HuH-7.5 (cell line): ENCODE measurements around the gene IL21R.

Source experiments
- DNase-seq: peaks from one replicate; pipeline ENCODE4 v3.0.0; 2011; ENCODE audit warnings: low spot score

The IL21R gene

GRCh38 chr16:27401768-27402568, at the start of gene IL21R:
Gene IL21R, plus strand, starts transcription at chr16:27402174. Its CDS starts 27,898 bp downstream, at chr16:27430072.
- no peak for DNase-seq

GRCh38 chr16:27353853-27354252, 48.1 kb upstream of the IL21R start:
- DNase-seq, result no peak

DNA sequence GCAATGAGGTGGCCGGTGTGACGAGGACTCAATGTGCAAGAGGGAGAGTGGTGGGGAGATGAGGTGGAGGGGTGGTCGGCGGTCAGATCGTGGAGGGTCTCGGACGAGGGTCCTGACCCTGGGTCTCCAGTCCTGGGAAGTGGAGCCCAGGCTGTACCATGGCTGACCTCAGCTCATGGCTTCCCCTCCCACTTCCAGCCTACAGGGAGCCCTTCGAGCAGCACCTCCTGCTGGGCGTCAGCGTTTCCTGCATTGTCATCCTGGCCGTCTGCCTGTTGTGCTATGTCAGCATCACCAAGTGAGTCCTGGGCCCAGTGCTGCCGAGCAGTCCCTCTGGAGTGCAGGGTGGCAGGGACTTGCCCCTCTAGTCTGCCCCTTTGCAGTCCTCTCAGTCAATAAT, 46.4 kb upstream of the IL21R start:
- DNase-seq, result peak; percentile 16

DNA sequence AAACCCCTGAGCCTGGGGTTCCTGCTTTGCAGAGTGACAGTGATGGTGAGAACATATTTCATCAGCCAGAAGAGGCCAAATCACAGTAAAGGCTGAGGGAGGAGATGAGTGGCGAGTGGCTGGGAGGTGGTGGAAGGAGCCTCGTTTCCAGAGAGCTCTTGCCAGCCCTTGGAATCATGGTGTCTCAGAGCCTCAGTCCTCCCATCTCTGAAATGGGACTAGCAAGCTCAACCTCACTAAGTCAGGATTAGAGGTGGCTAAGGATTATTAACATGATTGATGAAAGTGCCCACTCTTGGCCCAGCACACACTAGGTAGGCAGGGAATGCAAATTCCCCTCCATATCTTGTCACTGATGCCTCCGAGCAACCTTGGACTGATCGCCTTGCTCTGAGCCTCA, 45.2 kb upstream of the IL21R start:
- no peak for DNase-seq

GRCh38 chr16:27359051-27359450, 42.9 kb upstream of the IL21R start:
- no peak for DNase-seq

DNA sequence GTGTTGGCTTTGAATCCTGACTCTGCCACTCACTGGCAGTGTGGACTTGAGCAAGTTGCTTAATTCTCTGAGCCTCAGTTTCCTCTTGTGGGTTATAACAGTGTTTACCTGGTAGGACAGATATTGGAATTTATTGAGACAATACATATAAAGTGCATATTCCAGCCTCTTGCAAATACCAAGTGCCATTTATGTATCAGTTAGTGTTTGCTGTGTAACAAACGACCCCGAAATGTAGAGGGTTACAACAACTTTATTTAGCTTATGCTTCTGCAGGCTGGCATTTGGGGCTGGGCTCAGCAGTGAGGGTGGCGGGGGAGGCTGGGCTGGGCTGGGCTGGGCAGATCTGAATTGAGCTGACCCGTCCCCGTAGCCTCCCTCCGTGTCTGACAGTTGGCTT, 42.4 kb upstream of the IL21R start:
- no peak for DNase-seq

DNA sequence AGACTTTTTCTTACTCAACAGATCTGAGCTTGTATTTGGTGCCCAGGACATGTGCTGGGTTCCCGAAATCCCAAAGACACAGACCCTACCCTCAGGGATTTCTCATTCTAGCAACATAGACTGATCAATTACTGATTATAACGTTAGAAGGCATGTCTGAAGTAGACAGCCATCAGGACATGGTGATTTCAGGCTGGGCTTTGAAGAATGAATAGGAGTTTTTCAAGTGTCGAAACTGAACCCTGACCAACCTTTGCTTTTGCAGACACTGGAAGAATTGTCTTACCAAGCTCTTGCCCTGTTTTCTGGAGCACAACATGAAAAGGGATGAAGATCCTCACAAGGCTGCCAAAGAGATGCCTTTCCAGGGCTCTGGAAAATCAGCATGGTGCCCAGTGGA, 40.0 kb upstream of the IL21R start:
- no peak for DNase-seq

- DNase-seq, result no peak
Measured at GRCh38 chr16:27362570-27363245, 39.3 kb upstream of the IL21R start.

GRCh38 chr16:27363246-27363632, 38.7 kb upstream of the IL21R start:
- no peak for DNase-seq

DNA sequence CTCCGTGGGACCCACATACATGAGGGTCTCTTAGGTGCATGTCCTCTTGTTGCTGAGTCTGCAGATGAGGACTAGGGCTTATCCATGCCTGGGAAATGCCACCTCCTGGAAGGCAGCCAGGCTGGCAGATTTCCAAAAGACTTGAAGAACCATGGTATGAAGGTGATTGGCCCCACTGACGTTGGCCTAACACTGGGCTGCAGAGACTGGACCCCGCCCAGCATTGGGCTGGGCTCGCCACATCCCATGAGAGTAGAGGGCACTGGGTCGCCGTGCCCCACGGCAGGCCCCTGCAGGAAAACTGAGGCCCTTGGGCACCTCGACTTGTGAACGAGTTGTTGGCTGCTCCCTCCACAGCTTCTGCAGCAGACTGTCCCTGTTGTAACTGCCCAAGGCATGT, 38.2 kb upstream of the IL21R start:
- no peak for DNase-seq

GRCh38 chr16:27364493-27365141, 37.4 kb upstream of the IL21R start:
- peak; percentile 67 for DNase-seq

GRCh38 chr16:27365142-27366089, 36.6 kb upstream of the IL21R start:
- no peak for DNase-seq

GRCh38 chr16:27366687-27367460, 35.1 kb upstream of the IL21R start:
- no peak for DNase-seq

DNA sequence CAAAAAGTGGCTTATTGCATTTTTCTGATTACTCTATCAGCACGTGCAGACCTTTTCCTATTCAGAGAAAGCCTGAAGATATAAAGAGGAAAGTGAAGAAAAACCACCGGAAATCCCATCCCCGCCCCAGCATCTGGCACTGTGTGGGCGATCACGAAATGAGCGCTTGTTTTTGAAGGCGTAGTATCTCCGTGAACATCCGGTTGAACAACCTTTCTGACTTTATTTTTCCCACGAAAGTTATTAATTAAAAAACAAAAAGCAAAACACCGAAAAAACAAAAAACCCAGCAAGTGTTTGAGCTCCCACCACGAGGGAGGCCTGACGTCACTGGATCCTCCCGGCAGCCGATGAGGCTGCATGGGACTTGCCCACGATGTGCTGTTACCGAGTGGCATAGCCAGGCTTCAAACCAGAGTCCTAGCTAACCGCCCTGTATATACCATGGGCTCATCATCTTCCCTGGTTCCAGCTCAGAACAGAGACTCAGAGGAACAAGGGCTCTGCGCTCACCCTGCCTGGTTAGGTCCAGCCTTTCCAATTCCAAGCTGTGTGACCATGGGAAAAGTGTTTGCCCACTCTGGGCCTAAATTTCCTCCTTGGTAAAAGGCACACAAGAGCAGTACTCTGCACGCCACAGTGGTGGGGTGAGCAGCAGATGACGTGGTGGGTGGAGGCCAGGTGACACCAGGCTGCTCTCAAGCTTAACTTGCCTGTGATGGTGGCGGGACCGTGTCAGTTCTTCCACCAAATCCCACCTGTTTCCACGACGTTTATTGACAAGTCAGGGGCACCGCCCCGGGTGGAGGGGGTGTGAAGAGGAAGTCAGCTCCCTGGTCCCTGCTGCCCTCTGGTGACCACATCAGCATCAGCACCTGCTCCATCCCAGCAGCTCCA, 34.3 kb upstream of the IL21R start:
- DNase-seq, result peak; percentile 85

- no peak for DNase-seq
Measured at GRCh38 chr16:27368358-27368722, 33.6 kb upstream of the IL21R start.

DNA sequence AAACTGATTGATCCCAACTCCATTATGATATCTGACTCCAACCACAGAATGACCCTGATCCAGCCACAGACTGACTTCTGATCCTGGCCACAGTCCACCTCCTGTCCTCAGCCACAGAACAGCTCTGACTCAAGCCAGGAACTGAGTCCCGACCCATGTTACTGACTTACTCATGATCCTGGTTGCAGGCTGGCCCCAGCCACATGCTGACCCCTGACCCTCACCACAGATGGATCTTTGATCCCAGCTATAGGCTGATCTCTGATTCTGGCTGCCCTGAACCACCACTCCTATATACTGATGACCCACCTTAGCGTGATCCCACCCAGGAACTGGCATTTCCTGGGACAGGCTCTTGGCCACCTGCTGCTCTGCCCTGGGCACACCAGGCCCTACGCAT, 32.2 kb upstream of the IL21R start:
- DNase-seq, result no peak

- DNase-seq, result no peak
Measured at GRCh38 chr16:27370318-27370717, 31.7 kb upstream of the IL21R start.

DNA sequence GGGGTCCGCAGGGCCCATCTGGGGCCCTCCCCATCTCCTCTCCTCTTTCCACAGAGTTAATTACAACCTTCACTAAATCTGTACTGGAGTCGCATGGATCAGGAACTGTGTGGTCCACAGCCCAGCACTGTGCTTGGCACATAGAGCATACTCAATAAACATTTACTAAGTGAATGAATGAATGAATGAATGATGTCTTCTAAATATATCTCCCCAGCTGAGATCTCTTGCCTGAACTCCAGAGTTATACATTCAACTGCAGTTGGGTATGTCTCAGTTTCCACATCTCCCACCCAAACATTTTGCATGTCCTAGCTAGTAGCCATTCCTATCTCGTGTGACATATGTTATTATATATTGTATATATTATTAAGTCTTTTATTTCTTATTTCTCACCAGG, 28.7 kb upstream of the IL21R start:
- DNase-seq, result no peak

DNA sequence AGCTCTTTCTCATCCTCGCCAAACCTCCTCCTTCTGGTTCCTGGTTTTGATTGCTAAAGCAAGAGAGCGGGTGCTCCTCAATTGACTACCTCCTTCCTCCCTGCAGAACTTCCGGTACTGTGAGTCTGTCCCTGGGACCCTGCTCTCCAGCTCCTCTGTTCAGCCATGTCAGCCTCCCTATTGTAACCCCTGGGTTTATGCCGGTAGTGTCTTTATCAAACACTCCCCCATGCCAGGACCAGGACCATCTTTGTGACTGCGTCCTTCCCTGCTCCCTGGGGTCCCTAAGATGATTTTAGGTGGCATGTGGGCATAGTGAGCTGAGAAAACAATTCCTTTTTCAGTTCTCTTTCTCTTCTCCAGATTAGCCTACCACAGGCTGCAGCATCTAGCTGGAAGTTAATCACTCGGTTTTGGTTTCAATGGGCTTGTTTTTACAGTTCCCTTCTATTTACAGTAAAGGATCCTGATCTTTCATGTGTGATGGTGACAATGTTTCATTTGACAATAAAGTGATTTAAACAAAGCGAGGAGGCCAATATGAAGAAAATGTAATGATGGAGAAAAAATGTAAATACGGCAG, 27.7 kb upstream of the IL21R start:
- no peak for DNase-seq
